ENCODE data around the gene ADAMTS14. TPM values are rescaled to one million over a fixed set of nuclear protein-coding genes. Genes with fewer than 3 reads are reported as not detected.

ADAMTS14 gene
- total RNA-seq, 1 experiment from 2014 or later: 0.91 TPM

GRCh38 chr10:70715853-70716795 is 43.8 kb downstream of the ADAMTS14 start:
- ChIA-PET POLR2A (ENCODE audit: unreplicated experiment) (no interaction called here), CTCF (no interaction called here)
- DNase-seq (peak; percentile 69), ATAC-seq (peak; percentile 29; the same call in 1 of the 2 replicates)
- H3K9ac ChIP-seq (ENCODE audit: low read length): no peak overlapping the region
- H3K4me2 ChIP-seq (ENCODE audit: low read length): peak overlapping the region; percentile 11; the same call in 1 of the 2 replicates
- no peak overlapping the region for H2AFZ ChIP-seq (ENCODE audit: low read length)
- H3K27ac ChIP-seq (ENCODE audit: low read length): no peak overlapping the region
- H3K9me3 ChIP-seq (ENCODE audit: low read length): no peaks in the 10 kb centered on the region
- no peaks in the 10 kb centered on the region for H3F3A ChIP-seq (ENCODE audit: low read length, unreplicated experiment)
- no peaks in the 10 kb centered on the region for H3K36me3 ChIP-seq (ENCODE audit: low read depth, low read length)
- no peaks in the 10 kb centered on the region for H3K27me3 ChIP-seq (ENCODE audit: low read length)
- H3K4me3 ChIP-seq (ENCODE audit: low read length): no peak overlapping the region
- H3K4me1 ChIP-seq (ENCODE audit: insufficient read depth, low read length): peaks cover 8% of the 10 kb centered on the region
- intact Hi-C loops (cut with micrococcal nuclease): no loop called here
- no TSS peak for BruUV-seq (replicated peaks)
- no peaks in the 10 kb centered on the region for H3K9me2 ChIP-seq (replicated peaks; ENCODE audit: low read length)
- TF ChIP-seq EZH2 (IDR thresholded peaks at IDR 0.05; ENCODE audit: low read length, unreplicated experiment) (no peak), EZH2phosphoT487 (IDR thresholded peaks at IDR 0.05; ENCODE audit: borderline replicate concordance, low read length) (no peak), CTCF (conservative IDR thresholded peaks at IDR 0.05; ENCODE audit: low read depth, low read length) (no peak)
- H4K20me1 ChIP-seq (ENCODE audit: low read length): no peaks in the 10 kb centered on the region
- H3K79me2 ChIP-seq (ENCODE audit: low read length): no peaks in the 10 kb centered on the region

- no TSS peak for BruUV-seq (replicated peaks)
- ATAC-seq (peak; percentile 53), DNase-seq (peak; percentile 79)
- no peak overlapping the region for H3K27ac ChIP-seq (ENCODE audit: low read length)
- H2AFZ ChIP-seq (ENCODE audit: low read length): no peak overlapping the region
- peak overlapping the region; percentile 1; the same call in 1 of the 2 replicates for H3K4me2 ChIP-seq (ENCODE audit: low read length)
- intact Hi-C loops (cut with micrococcal nuclease): no loop called here
- H3K9ac ChIP-seq (ENCODE audit: low read length): no peak overlapping the region
- no peak overlapping the region for H3K4me3 ChIP-seq (ENCODE audit: low read length)
- TF ChIP-seq CTCF (conservative IDR thresholded peaks at IDR 0.05; ENCODE audit: low read depth, low read length) (no peak), EZH2phosphoT487 (IDR thresholded peaks at IDR 0.05; ENCODE audit: borderline replicate concordance, low read length) (no peak), EZH2 (IDR thresholded peaks at IDR 0.05; ENCODE audit: low read length, unreplicated experiment) (no peak)
- H3K79me2 ChIP-seq (ENCODE audit: low read length): no peaks in the 10 kb centered on the region
- no peaks in the 10 kb centered on the region for H4K20me1 ChIP-seq (ENCODE audit: low read length)
- no peaks in the 10 kb centered on the region for H3K9me3 ChIP-seq (ENCODE audit: low read length)
- H3K9me2 ChIP-seq (replicated peaks; ENCODE audit: low read length): no peaks in the 10 kb centered on the region
- POLR2A ChIA-PET (ENCODE audit: unreplicated experiment): no interaction called here
- no peaks in the 10 kb centered on the region for H3K36me3 ChIP-seq (ENCODE audit: low read depth, low read length)
- H3K27me3 ChIP-seq (ENCODE audit: low read length): no peaks in the 10 kb centered on the region
- peaks cover 13% of the 10 kb centered on the region for H3K4me1 ChIP-seq (ENCODE audit: insufficient read depth, low read length)
- no peaks in the 10 kb centered on the region for H3F3A ChIP-seq (ENCODE audit: low read length, unreplicated experiment)
- CTCF ChIA-PET: no interaction called here
Measured at GRCh38 chr10:70722820-70723424, 50.6 kb downstream of the ADAMTS14 start.

All from PC-3 (cell line).